WI38 (cell line): ENCODE measurements around the gene RIMBP2.

Source experiments
- H3K4me3 ChIP-seq: 2 replicates; pipeline ENCODE4 v1.5.1; 2011; ENCODE audit warnings: low read depth, mild to moderate bottlenecking, control low read depth, low read length
- CTCF ChIP-seq: IDR thresholded peaks from 2 replicates; pipeline ENCODE4 v1.5.1; 2012; ENCODE audit warnings: low read depth, mild to moderate bottlenecking, control low read depth, low read length

Gene RIMBP2

GRCh38 chr12:130705178-130705822 lies 10.8 kb downstream of the RIMBP2 start:
- H3K4me3 ChIP-seq, result no peak overlapping the region
- no peak for TF ChIP-seq CTCF

GRCh38 chr12:130704606-130705005 lies 11.5 kb downstream of the RIMBP2 start:
- no peak overlapping the region for H3K4me3 ChIP-seq
- TF ChIP-seq CTCF, result no peak

- no peak for TF ChIP-seq CTCF
These were observed 12.2 kb downstream of the RIMBP2 start for GRCh38 chr12:130703733-130704375.

GRCh38 chr12:130702966-130703732 lies 12.9 kb downstream of the RIMBP2 start:
- TF ChIP-seq CTCF, result no peak
- no peak overlapping the region for H3K4me3 ChIP-seq

More at GRCh38 chr12:130703733-130704375, 12.2 kb downstream of the RIMBP2 start:
- no peak overlapping the region for H3K4me3 ChIP-seq

GRCh38 chr12:130701402-130701744 lies 14.7 kb downstream of the RIMBP2 start:
- TF ChIP-seq CTCF, result no peak
- H3K4me3 ChIP-seq, result no peak overlapping the region

- no peak for TF ChIP-seq CTCF
- H3K4me3 ChIP-seq, result no peak overlapping the region
These were observed 15.4 kb downstream of the RIMBP2 start for GRCh38 chr12:130700492-130701401.
